RWPE2 (cell line): ENCODE measurements around the gene TCF7L2.

Experiments used
- ATAC-seq: fragments of 200-7000 bp; cut with Tn5 transposase; 3 replicates; pipeline ENCODE4 v1.9.1; 2021; ENCODE audit warnings: low read depth
- DNase-seq: peaks from one replicate; pipeline ENCODE4 v3.0.0-alpha.2; 2020; ENCODE audit warnings: low spot score
- H3K27ac ChIP-seq: fragments of 450-650 bp; 2 replicates; pipeline ENCODE4 v1.5.1; 2017; ENCODE audit warnings: mild to moderate bottlenecking; ENCODE audit not compliant: poor library complexity, severe bottlenecking
- H3K27me3 ChIP-seq: fragments of 250-450 bp; sonication (Bioruptor Pico); 2 replicates; pipeline ENCODE4 v1.5.1; 2021; ENCODE audit warnings: mild to moderate bottlenecking, moderate library complexity; ENCODE audit not compliant: insufficient read depth, poor library complexity, severe bottlenecking
- H3K36me3 ChIP-seq: fragments of 250-450 bp; sonication (Bioruptor Pico); 2 replicates; pipeline ENCODE4 v1.5.1; 2020; ENCODE audit warnings: low read depth, mild to moderate bottlenecking, moderate library complexity
- H3K4me1 ChIP-seq: fragments of 250-450 bp; sonication (Bioruptor Pico); 2 replicates; pipeline ENCODE4 v1.5.1; 2021; ENCODE audit warnings: mild to moderate bottlenecking, moderate library complexity; ENCODE audit not compliant: insufficient read depth, poor library complexity, severe bottlenecking
- H3K4me3 ChIP-seq: fragments of 250-450 bp; sonication (Bioruptor Pico); 2 replicates; pipeline ENCODE4 v1.5.1; 2021; ENCODE audit warnings: mild to moderate bottlenecking, moderate library complexity; ENCODE audit not compliant: severe bottlenecking
- H3K9me3 ChIP-seq: fragments of 250-450 bp; sonication (Bioruptor Pico); 2 replicates; pipeline ENCODE4 v1.5.1; 2021; ENCODE audit warnings: mild to moderate bottlenecking, moderate library complexity; ENCODE audit not compliant: severe bottlenecking
- CTCF ChIP-seq: fragments of 450-650 bp; IDR thresholded peaks from one replicate; pipeline ENCODE4 v1.5.1; 2017; ENCODE audit warnings: mild to moderate bottlenecking, moderate library complexity; ENCODE audit not compliant: poor library complexity, severe bottlenecking

TCF7L2 gene

GRCh38 chr10:112985690-112986543 is 35.9 kb downstream of the TCF7L2 start:
- DNase-seq (no peak), ATAC-seq (no peak)
- TF ChIP-seq CTCF, result no peak
- H3K27me3 ChIP-seq, result no peaks in the 10 kb centered on the region
- H3K4me1 ChIP-seq, result peaks cover 34% of the 10 kb centered on the region
- no peak overlapping the region for H3K27ac ChIP-seq
- no peaks in the 10 kb centered on the region; the same call in 1 of the 2 replicates for H3K36me3 ChIP-seq
- no peak overlapping the region for H3K4me3 ChIP-seq
- H3K9me3 ChIP-seq, result no peaks in the 10 kb centered on the region

- no peak overlapping the region for H3K27ac ChIP-seq
- H3K27me3 ChIP-seq, result no peaks in the 10 kb centered on the region
- H3K4me1 ChIP-seq, result peaks cover 40% of the 10 kb centered on the region
- no peak for TF ChIP-seq CTCF
- no peak overlapping the region for H3K4me3 ChIP-seq
- no peaks in the 10 kb centered on the region for H3K9me3 ChIP-seq
- H3K36me3 ChIP-seq, result no peaks in the 10 kb centered on the region; the same call in 1 of the 2 replicates
- ATAC-seq (no peak), DNase-seq (no peak)
Observed at GRCh38 chr10:112986544-112987190, 36.6 kb downstream of the TCF7L2 start.

GRCh38 chr10:112988839-112989406 is 38.9 kb downstream of the TCF7L2 start:
- no peak for DNase-seq
- H3K27me3 ChIP-seq, result no peaks in the 10 kb centered on the region
- no peak overlapping the region for H3K4me3 ChIP-seq
- peak overlapping the region; percentile 75 for H3K27ac ChIP-seq
- no peak for TF ChIP-seq CTCF
- no peak for ATAC-seq
- peaks cover 46% of the 10 kb centered on the region for H3K4me1 ChIP-seq
- H3K36me3 ChIP-seq, result 0 out of 2 replicates have a peak, but pooled peaks cover 3% of the 10 kb centered on the region
- no peaks in the 10 kb centered on the region for H3K9me3 ChIP-seq

GRCh38 chr10:112989826-112990225 is 39.8 kb downstream of the TCF7L2 start:
- Histone ChIP-seq H3K27ac (peak overlapping the region; percentile 75), H3K4me3 (no peak overlapping the region), H3K27me3 (no peaks in the 10 kb centered on the region), H3K4me1 (peaks cover 46% of the 10 kb centered on the region), H3K9me3 (no peaks in the 10 kb centered on the region), H3K36me3 (0 out of 2 replicates have a peak, but pooled peaks cover 3% of the 10 kb centered on the region)
- no peak for DNase-seq
- TF ChIP-seq CTCF, result no peak
- ATAC-seq, result no peak
